NCI-H774 (cell line): ENCODE data around the gene SNX8.
A peak's percentile ranks its signal among the peaks of the same experiment; 100 is the strongest.
"Not testable (repeated sequence)": the region's sequence is repeated elsewhere in the genome, so short reads cannot be mapped to it uniquely, and the experiment has no call there.

Experiments
- DNase-seq: peaks from one replicate; lab custom pipeline; 2025; lab: John Stamatoyannopoulos, UW

Gene SNX8

GRCh38 chr7:2326951-2327350 lies 12.7 kb upstream of the SNX8 start:
- no peak for DNase-seq

- DNase-seq = no peak
Measured at GRCh38 chr7:2325162-2325561, 10.9 kb upstream of the SNX8 start.

- DNase-seq = peak; percentile 37
Measured at GRCh38 chr7:2321020-2321419, 6.8 kb upstream of the SNX8 start.

- DNase-seq = no peak
Measured at GRCh38 chr7:2317556-2318293, 3.5 kb upstream of the SNX8 start.

GRCh38 chr7:2316578-2316977 lies 2.3 kb upstream of the SNX8 start:
- no peak for DNase-seq

GRCh38 chr7:2315787-2316186 lies 1.5 kb upstream of the SNX8 start:
- DNase-seq = no peak

GRCh38 chr7:2314956-2315530 lies 802 bp upstream of the SNX8 start:
- not testable (repeated sequence) for DNase-seq

- no peak for DNase-seq
Measured at GRCh38 chr7:2313450-2314208, 612 bp downstream of the SNX8 start.

- no peak for DNase-seq
Measured at GRCh38 chr7:2312267-2312929, 1.8 kb downstream of the SNX8 start.

- DNase-seq = no peak
Measured at GRCh38 chr7:2309889-2310331, 4.3 kb downstream of the SNX8 start.

- DNase-seq = no peak
Measured at GRCh38 chr7:2307690-2308107, 6.5 kb downstream of the SNX8 start.

GRCh38 chr7:2306688-2307087 lies 7.6 kb downstream of the SNX8 start:
- DNase-seq = no peak

GRCh38 chr7:2305258-2305657 lies 9.0 kb downstream of the SNX8 start:
- not testable (repeated sequence) for DNase-seq

GRCh38 chr7:2303520-2303919 lies 10.7 kb downstream of the SNX8 start:
- not testable (repeated sequence) for DNase-seq

GRCh38 chr7:2302743-2303397 lies 11.4 kb downstream of the SNX8 start:
- not testable (repeated sequence) for DNase-seq

GRCh38 chr7:2301511-2301863 lies 12.8 kb downstream of the SNX8 start:
- no peak for DNase-seq

- no peak for DNase-seq
Measured at GRCh38 chr7:2299870-2300512, 14.2 kb downstream of the SNX8 start.

GRCh38 chr7:2299131-2299829 lies 15.0 kb downstream of the SNX8 start:
- DNase-seq = no peak

- DNase-seq = no peak
Measured at GRCh38 chr7:2296832-2297231, 17.4 kb downstream of the SNX8 start.

- DNase-seq = no peak
Measured at GRCh38 chr7:2295936-2296620, 18.2 kb downstream of the SNX8 start.
